Suppressor macrophage treated with lipopolysaccharide for 1 hour (primary cell): ENCODE data around the gene ARHGEF19.
A peak's percentile ranks its signal among the peaks of the same experiment; 100 is the strongest.
"Not testable (repeated sequence)": the region's sequence is repeated elsewhere in the genome, so short reads cannot be mapped to it uniquely, and the experiment has no call there.

ENCODE experiments used
- DNase-seq, 3 donors: peaks; one replicate each; pipeline ENCODE4 v3.0.0-alpha.2; 2020 to 2022

ARHGEF19 gene

DNA sequence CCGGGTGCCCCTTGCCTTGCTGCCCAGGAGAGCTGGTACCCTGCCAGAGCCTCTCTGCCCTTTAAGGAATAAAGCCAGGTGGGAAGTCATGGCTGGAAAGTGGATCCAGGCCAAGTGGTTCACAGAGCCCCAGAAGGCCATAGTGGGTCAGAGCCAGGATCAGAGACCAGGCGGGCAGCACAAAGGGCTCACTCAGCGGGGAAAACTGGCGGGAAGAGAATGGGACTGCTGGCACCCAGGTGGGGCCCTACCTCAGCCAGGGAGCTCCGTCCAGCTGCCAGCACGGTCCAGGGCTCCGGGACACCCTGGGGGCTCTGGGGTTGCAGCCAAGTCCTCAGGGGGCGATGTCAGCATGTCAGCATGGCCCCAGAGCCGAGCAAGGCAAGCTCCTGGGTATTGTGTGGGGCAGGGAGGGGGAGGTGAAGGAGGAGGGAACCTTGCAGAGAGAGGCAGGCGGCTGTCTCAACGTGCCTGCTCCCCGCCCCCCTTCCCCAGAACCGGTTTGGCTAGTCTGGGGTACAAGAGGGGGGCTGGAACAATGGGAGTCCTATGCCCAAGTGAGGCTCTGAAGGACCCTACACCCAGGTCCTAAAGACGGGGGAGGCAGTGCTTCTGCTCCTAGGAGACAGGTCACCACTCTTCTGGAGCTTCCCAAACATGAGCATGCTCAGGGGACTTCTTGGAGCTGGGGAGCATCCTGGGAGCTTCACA, at the start of gene ARHGEF19:
Gene ARHGEF19, minus strand, starts transcription at position 402 of the 711 bp plus-strand sequence. CDS start 3,598 bp downstream, outside the sequence.
- DNase-seq = no peak

DNA sequence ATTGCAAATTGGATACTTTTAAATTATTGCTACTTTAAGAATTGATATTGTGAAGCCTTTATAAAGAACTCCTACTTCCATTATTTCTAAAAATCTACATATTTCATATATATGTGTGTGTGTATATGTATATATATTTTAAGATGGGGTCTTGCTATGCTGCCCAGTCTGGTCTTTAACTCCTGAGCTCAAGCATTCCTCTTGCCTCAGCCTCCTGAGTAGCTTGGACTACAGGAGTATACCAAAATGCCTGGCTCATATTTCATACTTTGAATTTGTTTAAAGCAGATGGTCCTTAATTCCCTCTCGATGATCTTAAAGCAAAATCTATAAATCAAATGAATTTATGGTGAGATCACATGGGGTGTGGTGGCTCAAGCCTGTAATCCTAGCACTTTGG, 49.6 kb upstream of the ARHGEF19 start:
- DNase-seq = no peak

DNA sequence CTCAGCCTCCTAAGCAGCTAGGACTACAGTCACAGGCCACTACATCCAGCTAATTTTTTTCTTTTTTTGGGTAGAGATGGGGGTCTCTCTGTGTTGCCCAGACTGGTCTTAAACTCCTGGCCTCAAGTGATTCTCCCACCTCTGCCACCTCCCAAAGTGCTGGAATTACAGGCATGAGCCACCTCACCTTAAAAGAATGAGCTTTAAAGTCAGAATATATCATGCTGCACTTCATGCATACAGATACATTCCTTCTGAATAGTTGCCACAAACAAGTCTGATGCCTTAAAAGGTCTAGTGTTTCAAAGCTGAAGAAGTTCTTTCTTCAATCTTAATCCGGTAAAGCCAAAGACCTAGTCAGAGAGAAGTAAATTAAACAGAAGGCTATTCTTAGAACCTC, 48.4 kb upstream of the ARHGEF19 start:
- DNase-seq = no peak

DNA sequence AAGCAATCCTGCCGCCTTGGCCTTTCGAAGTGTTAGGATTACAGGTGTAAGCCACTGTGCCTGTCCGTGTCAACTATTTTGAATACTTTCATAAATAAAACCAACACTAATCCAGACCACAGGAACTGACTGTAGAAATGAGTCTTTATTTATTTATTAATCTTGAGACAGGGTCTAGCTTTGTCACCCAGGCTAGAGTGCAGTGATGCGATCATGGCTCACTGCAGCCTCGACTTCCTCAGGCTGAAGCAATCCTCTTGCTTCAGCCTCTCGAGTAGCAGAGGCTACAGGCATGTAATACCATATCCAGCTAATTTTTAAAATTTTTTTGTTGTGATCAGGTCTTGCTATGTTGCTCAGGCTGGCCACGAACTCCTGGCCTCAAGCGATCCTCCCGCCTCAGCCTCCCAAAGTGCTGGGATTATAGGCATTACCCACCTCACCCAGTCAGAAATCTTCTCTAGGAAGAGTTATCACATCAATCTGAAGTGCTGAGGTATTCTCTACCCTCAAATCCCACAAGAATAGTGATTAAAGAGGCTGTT, 46.2 kb upstream of the ARHGEF19 start:
- peak in 1 of 3 donors; percentile 14 for DNase-seq

DNA sequence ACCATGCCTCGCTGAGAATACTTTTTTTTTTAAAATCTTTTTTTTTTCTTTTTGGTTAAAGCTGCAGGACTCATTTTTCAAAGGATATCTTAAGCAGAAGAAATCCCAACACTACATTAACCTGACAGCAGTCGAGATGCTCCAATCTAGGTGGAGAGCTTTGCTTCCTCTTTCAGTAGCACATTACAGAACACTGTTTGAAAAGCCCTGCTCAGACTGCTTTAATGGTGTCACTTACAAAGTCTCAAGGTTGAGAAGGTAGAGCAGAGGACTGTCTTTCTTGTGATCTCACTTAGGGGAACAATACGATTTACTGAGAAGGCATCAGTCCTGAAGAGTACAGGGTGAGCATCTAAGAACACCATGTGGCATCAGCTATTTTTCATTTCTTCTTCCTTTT, 45.5 kb upstream of the ARHGEF19 start:
- DNase-seq = no peak

DNA sequence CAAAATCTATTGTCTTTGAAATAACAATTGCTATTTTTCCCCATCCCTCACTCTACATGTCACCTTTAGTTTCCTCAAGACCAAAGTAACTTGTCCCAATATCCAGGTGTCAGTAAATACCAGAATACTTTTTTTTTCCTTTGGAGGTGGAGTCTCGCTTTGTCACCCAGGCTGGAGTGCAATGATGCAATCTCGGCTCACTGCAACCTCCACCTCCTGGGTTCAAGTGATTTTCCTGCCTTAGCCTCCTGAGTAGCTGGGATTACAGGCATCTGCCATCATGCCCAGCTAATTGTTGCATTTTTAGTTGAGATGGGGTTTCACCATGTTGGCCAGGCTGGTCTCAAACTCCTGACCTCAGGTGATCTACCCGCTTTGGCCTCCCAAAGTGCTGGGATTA, 45.1 kb upstream of the ARHGEF19 start:
- not testable (repeated sequence) for DNase-seq

DNA sequence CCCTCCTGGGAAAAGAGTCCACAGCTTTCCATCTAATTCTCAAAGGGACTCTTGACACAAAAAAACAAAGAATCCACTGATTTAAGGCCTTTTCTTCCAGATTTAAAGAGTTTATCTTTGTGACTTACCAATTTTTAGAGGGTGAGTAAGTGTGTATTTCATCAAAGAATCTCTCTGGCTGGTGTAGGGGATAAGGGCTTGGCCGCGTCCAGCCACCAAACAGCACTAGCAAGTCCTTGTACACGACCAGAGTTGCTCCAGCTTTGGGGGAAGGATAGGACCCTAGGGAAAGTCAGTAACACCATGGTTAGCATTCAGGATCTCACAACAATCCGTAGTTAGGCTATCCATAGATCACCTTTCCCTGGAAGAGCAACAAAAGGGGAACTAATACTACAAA, 44.0 kb upstream of the ARHGEF19 start:
- no peak for DNase-seq

DNA sequence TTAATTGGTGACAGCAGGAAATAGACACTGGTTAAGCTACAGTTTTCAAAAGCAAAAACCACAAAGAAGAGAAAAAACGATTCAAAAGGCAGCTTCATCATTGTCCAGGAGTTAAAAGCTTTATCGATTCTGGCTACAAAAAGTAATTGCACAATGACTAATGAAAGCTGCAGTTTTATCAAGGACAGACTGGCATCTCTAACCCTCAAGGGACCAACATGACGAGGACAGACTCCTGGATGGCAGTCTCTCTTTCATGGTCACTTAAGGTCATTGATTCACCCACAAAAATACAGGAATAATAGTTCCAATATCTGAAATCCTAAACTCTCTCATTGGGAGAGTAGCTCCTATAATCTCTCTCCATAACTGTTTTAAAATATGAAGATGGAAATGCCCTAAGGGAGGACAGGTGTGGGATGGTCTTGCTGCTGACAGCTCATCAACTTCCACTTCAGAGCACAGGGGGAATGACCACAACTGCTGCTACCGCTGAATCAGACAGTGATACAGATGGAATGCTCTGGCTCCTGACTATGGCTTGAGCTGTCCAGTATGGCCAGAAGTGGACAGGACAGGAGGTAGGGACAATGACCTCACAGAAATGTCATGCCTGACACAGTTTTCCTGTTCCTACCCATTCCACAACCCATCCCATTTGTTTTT, 41.9 kb upstream of the ARHGEF19 start:
- DNase-seq = no peak

DNA sequence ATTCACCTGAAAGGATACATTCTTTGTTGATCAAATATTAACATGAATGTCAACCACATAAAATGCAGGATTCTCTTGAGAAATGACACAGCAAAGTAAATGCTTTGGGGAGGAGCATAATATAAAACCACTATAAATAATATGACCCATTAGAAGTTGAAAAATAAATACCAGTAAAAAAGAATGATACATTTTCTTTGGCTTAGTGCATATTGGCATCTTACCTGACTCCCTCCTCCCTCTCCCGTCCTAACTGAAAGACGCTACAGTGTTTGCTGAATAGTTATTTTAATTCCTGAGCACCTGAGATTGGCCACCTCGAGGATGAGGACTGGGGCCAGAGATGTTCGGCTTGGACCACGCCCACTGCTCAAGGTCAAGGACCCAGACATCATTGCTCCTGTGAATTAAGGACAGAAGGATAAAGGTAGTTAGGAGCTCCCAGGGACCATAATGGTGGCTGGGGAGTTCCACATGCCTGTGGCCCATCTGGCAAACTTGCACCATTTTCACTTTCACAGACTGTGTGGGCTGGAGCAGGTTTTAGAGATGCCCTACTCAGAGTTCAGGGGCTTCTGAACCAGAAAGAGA, 41.0 kb upstream of the ARHGEF19 start:
- no peak for DNase-seq

DNA sequence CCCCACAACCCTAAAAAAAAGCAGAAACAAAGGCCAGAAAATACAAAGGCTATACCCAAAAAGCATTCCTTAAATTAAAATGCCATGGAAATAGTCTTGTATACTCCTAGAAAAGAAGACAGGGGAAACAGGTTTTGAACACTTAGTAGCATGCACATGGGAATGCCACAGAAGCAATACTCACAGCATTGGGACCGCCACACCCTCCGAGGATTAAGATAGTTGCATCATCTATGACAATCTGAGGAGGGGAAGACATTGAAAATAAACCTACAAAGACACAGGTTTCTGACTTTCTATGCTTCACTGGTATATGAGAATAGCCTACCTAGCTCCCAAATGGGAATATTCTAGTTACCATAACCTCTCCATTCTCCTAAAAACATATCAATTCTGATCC, 40.5 kb upstream of the ARHGEF19 start:
- DNase-seq = no peak

DNA sequence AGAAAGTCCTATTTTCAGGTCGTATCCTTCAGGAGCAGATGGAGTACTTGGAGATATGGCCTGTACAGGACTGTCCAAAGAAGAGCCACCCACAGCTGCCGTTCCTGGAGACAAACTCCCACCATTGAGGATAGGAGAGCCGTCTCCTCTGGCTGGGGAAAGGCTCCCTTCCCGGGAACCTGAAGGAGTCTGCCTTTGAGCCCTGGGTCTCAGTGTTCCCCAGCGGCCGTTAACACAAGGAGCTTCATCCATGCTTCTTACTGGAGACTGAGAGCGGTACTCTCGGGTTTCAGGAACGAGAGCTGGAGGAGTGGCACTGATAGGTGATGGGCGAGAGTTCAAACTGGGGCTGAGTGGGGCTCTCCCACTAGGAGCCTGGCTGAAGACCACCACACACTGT, 38.9 kb upstream of the ARHGEF19 start:
- DNase-seq = no peak

DNA sequence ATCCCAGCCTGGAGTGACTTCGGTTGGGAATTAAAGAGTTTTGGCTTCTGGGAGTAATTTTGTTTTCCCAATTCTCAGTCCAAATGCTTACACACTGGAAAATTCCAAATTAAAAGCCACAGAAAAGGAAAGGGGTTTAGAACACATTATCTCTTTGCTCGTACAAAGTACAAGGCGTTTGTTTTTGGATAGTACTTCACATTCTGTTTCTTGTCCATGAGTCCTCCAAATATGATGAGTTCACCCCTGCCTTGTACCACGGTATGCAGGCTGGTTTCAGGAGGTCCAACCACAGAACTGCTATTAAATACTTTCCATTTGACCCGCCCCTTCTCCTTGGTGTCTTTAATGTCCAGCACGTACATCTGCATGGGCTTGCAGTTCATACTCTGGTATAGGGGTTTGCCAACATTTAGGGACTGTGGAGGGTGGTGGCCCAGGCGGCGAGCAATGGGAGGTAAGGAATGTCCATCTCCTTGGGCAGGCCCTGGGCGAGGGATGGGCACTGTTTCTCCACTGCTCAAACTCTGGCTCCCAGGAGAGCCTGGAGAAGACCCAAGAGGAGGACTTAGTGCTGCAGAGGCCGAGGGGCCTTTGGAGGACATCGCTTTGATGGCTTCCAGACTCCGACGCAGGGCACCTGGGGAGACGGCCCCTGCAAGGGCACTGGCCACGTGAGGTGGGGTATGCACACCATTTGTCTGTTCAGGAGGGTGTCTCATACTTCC, 38.2 kb upstream of the ARHGEF19 start:
- DNase-seq = no peak

DNA sequence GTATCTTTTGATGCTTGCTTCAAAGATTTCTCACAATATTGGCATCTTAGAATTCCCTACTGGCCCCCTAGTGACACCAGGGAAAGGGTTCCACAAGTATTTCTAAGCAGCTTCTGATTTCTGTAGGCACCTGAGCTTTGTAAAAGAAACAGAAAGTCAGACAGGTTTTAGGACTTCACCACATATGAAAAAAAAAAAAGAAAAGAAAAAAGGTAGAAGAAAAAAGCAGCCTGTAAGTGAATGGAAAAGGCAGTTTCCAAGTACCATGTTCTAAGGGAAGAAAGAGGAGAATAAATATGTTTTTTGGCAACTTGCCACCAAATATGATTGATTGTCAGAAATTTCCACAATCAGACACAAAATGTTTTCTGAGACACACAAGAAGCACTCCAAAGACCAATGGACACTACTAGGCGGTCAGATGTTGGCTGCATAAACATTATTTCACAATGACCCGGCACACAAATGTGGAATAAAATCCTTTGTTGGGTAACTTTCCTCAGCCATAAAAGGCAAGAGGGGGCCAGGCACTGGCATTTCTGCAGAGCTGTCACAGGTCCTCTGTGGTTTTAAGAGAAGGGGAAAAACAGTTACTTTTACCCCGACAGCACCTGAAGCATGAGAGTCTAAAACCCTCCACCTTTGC, 37.3 kb upstream of the ARHGEF19 start:
- DNase-seq = peak; percentile 32 to 44 (median 41)

DNA sequence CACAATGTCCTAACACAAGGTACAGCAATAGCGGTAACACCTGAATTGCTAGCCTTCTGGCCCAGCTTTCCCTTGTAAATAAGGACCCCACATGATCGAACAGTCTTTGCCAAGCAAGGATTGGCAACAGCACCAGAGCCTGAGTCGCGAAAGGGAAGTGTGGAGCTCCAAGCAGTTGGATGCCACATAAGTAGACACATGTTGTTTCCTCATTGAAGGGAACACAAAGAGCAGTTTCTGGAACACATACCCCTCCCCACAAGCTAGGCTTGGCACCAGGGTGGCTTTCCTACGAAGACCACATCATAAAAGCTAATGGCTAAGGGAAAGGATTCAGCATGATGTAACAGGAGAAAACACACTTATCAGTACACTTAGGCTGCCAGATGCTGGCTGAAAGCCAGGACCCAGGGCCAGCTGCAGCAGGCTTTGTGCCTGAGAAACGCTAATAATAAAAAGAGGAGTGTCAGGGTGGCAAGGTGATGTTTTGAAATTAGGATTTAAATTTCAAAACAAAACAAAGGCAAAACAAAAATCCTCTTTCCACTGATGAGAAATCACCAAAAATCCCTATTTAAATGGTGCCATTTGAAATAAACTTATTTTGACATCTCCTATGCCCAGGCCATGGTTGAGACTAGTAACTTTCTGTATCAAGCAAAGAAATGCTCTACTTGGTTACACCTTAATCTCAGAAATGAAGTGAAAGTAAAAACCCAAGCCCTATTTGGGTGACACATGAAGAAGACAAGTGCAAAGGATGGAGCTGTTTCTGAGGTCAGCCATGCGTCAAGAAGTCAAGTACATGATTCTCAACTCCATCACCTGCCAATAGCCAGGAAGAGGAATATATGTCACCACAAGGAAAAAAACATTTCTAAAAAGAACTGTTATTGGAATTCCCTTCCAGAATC, 36.4 kb upstream of the ARHGEF19 start:
- DNase-seq = peak in 1 of 3 donors; percentile 20

DNA sequence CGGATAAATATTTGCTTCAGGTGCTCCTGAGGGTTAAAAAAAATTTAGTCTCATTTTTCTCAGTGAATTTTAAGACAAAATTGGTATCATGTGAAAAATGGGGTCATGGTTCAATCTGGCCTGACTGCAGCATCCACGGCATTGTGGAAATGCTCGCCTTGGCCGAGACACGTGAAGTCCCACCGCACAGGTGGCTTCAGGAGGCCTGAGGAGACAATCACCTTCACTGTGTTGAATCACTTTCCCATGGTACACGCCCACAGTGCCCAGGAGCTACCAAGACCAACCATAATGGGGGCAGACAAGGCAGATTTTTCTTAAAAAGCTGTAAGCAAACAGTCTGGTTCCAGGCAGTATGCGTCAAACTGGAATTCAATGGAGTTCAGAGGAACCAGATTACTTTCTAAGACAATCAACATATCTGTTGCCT, 35.6 kb upstream of the ARHGEF19 start:
- DNase-seq = no peak

DNA sequence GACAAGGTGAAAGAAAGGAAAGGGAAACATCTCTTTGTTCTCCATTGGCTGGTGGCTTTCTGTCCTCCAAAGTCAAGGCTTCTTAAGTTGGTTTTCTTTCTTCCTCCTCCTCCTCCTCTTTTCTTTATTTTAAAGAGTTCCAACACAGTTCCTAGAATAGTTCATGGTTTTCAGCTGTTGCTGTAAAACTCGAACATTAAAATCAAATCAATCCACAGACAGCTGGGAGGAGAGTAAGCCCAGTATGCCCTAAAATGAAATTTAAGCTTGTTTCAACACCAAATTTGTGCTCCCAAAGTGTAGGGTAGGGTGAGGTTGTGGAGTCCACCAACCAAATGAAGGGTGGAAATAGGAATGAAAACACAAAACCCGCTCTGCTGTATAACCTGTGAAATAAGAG, 35.0 kb upstream of the ARHGEF19 start:
- no peak for DNase-seq

DNA sequence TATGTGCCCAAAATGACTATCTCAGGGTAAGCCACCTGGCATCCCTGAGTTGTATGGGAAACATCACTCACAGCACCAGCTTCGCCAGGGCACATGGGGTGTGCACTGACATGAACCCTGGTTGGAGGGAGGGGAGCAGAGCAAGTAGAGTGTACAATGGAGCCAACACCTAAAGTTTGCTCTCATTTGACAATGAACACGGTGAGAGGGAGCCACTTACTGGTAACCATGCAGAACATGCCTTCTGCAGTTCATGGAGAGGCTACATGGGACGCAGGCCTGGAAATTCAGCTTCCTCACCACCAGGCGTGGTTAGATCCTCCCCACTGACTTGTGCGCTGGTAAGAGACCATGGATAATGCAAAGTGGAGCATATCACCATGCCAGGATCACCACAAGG, 34.5 kb upstream of the ARHGEF19 start:
- no peak for DNase-seq

DNA sequence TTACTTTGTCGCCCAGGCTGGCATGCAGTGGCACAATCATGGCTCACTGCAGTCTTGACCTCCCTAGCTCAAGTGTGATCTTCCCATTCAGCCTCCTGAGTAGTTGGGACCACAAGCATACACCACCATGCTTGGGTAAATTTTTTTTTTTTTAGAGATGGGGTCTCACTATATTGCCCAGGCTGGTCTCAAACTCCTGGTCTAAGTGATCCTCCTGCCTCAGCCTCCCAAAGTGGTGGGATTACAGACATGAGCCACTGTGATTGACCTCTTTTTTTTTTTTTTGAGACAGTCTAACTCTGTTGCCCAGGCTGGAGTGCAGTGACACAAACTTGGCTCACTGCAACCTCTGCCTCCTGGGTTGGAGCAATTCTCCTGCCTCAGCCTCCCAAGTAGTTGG, 33.8 kb upstream of the ARHGEF19 start:
- not testable (repeated sequence) for DNase-seq

DNA sequence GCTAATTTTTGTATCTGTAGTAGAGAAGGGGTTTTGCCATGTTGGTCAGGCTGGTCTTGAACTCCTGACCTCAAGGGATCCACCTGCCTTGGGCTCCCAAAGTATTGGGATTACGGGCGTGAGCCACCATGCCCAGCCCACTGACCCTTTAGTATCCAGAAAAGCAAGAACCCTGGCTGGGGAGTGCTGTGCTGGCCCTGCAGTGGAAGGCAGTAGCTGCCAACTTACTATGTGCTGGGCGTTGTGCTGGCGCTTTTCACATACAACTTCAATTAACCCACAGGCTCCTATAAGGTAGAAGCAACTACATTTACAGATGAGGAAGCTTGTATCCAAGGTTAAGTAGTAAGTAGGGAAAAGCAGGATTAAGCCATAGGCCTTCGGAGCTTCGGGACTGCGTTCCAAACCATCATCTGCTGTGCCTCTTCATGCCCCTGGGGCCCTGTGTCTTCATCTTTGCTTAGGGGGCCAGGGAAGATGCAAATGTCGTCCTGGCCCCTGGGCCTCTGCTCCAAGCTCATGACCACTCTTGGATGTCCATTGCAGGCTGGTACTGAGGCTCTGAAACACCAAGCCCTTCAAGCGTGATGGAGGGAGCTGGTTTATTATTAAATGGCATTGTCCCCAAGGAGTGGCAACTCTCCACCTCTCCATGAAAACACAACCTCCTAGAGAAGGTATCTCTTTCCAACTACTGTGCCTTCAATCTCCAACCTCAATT, 33.2 kb upstream of the ARHGEF19 start:
- DNase-seq = no peak

DNA sequence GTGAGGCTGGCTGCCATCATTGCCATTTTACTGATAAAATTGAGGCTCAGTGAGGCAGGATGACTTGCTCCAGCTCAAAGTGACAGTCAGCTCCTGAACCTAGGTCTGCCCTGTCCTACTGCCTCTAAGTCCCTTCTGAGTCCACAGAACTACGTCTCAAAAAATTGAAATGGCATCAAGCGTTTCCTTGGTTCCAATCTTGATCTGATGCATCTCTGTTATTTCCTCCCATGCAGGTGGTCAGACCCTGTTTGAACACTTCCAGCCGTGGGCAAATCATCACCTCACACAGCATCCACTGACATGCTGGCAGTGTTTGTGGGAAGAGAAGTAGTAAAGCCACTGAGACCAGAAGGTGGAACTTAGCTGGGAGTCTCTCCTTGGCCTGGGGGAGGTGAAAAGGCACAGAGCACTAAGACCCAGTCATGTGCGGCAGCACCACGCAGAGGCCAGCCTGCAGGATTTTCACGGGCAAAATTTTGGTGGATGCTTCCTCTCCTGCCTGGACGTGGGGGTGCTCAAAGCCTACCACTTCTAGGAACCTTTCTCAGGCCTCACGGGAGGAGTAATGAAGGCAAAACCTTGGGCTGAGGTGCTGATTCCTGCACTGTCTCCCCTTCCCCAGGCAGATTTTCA, 32.3 kb upstream of the ARHGEF19 start:
- DNase-seq = no peak
